Measurements from ENCODE around the gene HRK. TPM values are rescaled to one million over a fixed set of nuclear protein-coding genes. Genes with fewer than 3 reads are reported as not detected.

The HRK gene
- total RNA-seq, 1 experiment from 2014 or later: 0.59 TPM

- Histone ChIP-seq H3K36me3 (replicated peaks; ENCODE audit: control insufficient read depth, insufficient read depth, low read length) (no peaks in the 10 kb centered on the region), H3K4me3 (ENCODE audit: insufficient read depth, low read depth, low read length) (no peak overlapping the region), H3K27me3 (ENCODE audit: control insufficient read depth, insufficient read depth, low read length) (no peaks in the 10 kb centered on the region)
- peak; percentile 74 for DNase-seq
Observed at GRCh38 chr12:116863275-116863767, 17.9 kb downstream of the HRK start.

- Histone ChIP-seq H3K36me3 (replicated peaks; ENCODE audit: control insufficient read depth, insufficient read depth, low read length) (no peaks in the 10 kb centered on the region), H3K27me3 (ENCODE audit: control insufficient read depth, insufficient read depth, low read length) (no peaks in the 10 kb centered on the region), H3K4me3 (ENCODE audit: insufficient read depth, low read depth, low read length) (no peak overlapping the region)
- no peak for DNase-seq
Observed at GRCh38 chr12:116862167-116862566, 19.1 kb downstream of the HRK start.

- H3K4me3 ChIP-seq (ENCODE audit: insufficient read depth, low read depth, low read length): no peak overlapping the region
- no peaks in the 10 kb centered on the region for H3K36me3 ChIP-seq (replicated peaks; ENCODE audit: control insufficient read depth, insufficient read depth, low read length)
- no peaks in the 10 kb centered on the region for H3K27me3 ChIP-seq (ENCODE audit: control insufficient read depth, insufficient read depth, low read length)
- DNase-seq: no peak
Observed at GRCh38 chr12:116861320-116861719, 19.9 kb downstream of the HRK start.

- Histone ChIP-seq H3K36me3 (replicated peaks; ENCODE audit: control insufficient read depth, insufficient read depth, low read length) (no peaks in the 10 kb centered on the region), H3K27me3 (ENCODE audit: control insufficient read depth, insufficient read depth, low read length) (no peaks in the 10 kb centered on the region), H3K4me3 (ENCODE audit: insufficient read depth, low read depth, low read length) (no peak overlapping the region)
- no peak for DNase-seq
Observed at GRCh38 chr12:116860263-116860662, 21.0 kb downstream of the HRK start.

- Histone ChIP-seq H3K36me3 (replicated peaks; ENCODE audit: control insufficient read depth, insufficient read depth, low read length) (no peaks in the 10 kb centered on the region), H3K4me3 (ENCODE audit: insufficient read depth, low read depth, low read length) (no peak overlapping the region), H3K27me3 (ENCODE audit: control insufficient read depth, insufficient read depth, low read length) (no peaks in the 10 kb centered on the region)
- no peak for DNase-seq
Observed at GRCh38 chr12:116859079-116859478, 22.2 kb downstream of the HRK start.

GRCh38 chr12:116856729-116857128 is 24.5 kb downstream of the HRK start:
- Histone ChIP-seq H3K36me3 (replicated peaks; ENCODE audit: control insufficient read depth, insufficient read depth, low read length) (no peaks in the 10 kb centered on the region; the same call in 1 of the 2 replicates), H3K4me3 (ENCODE audit: insufficient read depth, low read depth, low read length) (no peak overlapping the region), H3K27me3 (ENCODE audit: control insufficient read depth, insufficient read depth, low read length) (no peaks in the 10 kb centered on the region)
- DNase-seq: no peak

GRCh38 chr12:116855744-116856470 is 25.3 kb downstream of the HRK start:
- Histone ChIP-seq H3K4me3 (ENCODE audit: insufficient read depth, low read depth, low read length) (no peak overlapping the region), H3K27me3 (ENCODE audit: control insufficient read depth, insufficient read depth, low read length) (no peaks in the 10 kb centered on the region), H3K36me3 (replicated peaks; ENCODE audit: control insufficient read depth, insufficient read depth, low read length) (no peaks in the 10 kb centered on the region; the same call in 1 of the 2 replicates)
- no peak for DNase-seq

GRCh38 chr12:116853507-116853906 is 27.7 kb downstream of the HRK start:
- DNase-seq: no peak
- no peaks in the 10 kb centered on the region; the same call in 1 of the 2 replicates for H3K36me3 ChIP-seq (replicated peaks; ENCODE audit: control insufficient read depth, insufficient read depth, low read length)
- H3K27me3 ChIP-seq (ENCODE audit: control insufficient read depth, insufficient read depth, low read length): no peaks in the 10 kb centered on the region
- no peak overlapping the region for H3K4me3 ChIP-seq (ENCODE audit: insufficient read depth, low read depth, low read length)

- no peaks in the 10 kb centered on the region for H3K27me3 ChIP-seq (ENCODE audit: control insufficient read depth, insufficient read depth, low read length)
- no peak for DNase-seq
- H3K4me3 ChIP-seq (ENCODE audit: insufficient read depth, low read depth, low read length): no peak overlapping the region
- no peaks in the 10 kb centered on the region; the same call in 1 of the 2 replicates for H3K36me3 ChIP-seq (replicated peaks; ENCODE audit: control insufficient read depth, insufficient read depth, low read length)
Observed at GRCh38 chr12:116852303-116852702, 28.9 kb downstream of the HRK start.

- DNase-seq: no peak
- Histone ChIP-seq H3K4me3 (ENCODE audit: insufficient read depth, low read depth, low read length) (no peak overlapping the region), H3K36me3 (replicated peaks; ENCODE audit: control insufficient read depth, insufficient read depth, low read length) (no peaks in the 10 kb centered on the region; the same call in 1 of the 2 replicates), H3K27me3 (ENCODE audit: control insufficient read depth, insufficient read depth, low read length) (no peaks in the 10 kb centered on the region)
Observed at GRCh38 chr12:116849216-116849615, 32.0 kb downstream of the HRK start.

- no peak overlapping the region for H3K4me3 ChIP-seq (ENCODE audit: insufficient read depth, low read depth, low read length)
- H3K36me3 ChIP-seq (replicated peaks; ENCODE audit: control insufficient read depth, insufficient read depth, low read length): no peaks in the 10 kb centered on the region
- no peaks in the 10 kb centered on the region for H3K27me3 ChIP-seq (ENCODE audit: control insufficient read depth, insufficient read depth, low read length)
- DNase-seq: no peak
Observed at GRCh38 chr12:116843085-116843484, 38.2 kb downstream of the HRK start.

- no peak for DNase-seq
- Histone ChIP-seq H3K4me3 (ENCODE audit: insufficient read depth, low read depth, low read length) (no peak overlapping the region), H3K36me3 (replicated peaks; ENCODE audit: control insufficient read depth, insufficient read depth, low read length) (no peaks in the 10 kb centered on the region; the same call in none of the 2 replicates), H3K27me3 (ENCODE audit: control insufficient read depth, insufficient read depth, low read length) (no peaks in the 10 kb centered on the region)
Observed at GRCh38 chr12:116839287-116839830, 41.9 kb downstream of the HRK start.

GRCh38 chr12:116838365-116838764 is 42.9 kb downstream of the HRK start:
- H3K27me3 ChIP-seq (ENCODE audit: control insufficient read depth, insufficient read depth, low read length): no peaks in the 10 kb centered on the region
- H3K36me3 ChIP-seq (replicated peaks; ENCODE audit: control insufficient read depth, insufficient read depth, low read length): no peaks in the 10 kb centered on the region; the same call in none of the 2 replicates
- no peak for DNase-seq
- no peak overlapping the region for H3K4me3 ChIP-seq (ENCODE audit: insufficient read depth, low read depth, low read length)

GRCh38 chr12:116837097-116837496 is 44.1 kb downstream of the HRK start:
- H3K4me3 ChIP-seq (ENCODE audit: insufficient read depth, low read depth, low read length): no peak overlapping the region
- H3K36me3 ChIP-seq (replicated peaks; ENCODE audit: control insufficient read depth, insufficient read depth, low read length): no peaks in the 10 kb centered on the region; the same call in none of the 2 replicates
- no peak for DNase-seq
- no peaks in the 10 kb centered on the region for H3K27me3 ChIP-seq (ENCODE audit: control insufficient read depth, insufficient read depth, low read length)

- DNase-seq: no peak
- no peaks in the 10 kb centered on the region for H3K27me3 ChIP-seq (ENCODE audit: control insufficient read depth, insufficient read depth, low read length)
- H3K36me3 ChIP-seq (replicated peaks; ENCODE audit: control insufficient read depth, insufficient read depth, low read length): no peaks in the 10 kb centered on the region; the same call in none of the 2 replicates
Observed at GRCh38 chr12:116835484-116835883, 45.8 kb downstream of the HRK start.

More at GRCh38 chr12:116835484-116835883, 45.8 kb downstream of the HRK start:
- H3K4me3 ChIP-seq (ENCODE audit: insufficient read depth, low read depth, low read length): no peak overlapping the region

Measured in H7 (cell line).